Naive B cell (primary cell): ENCODE data around the gene CSMD2. TPM values are rescaled to one million over a fixed set of nuclear protein-coding genes. Genes with fewer than 3 reads are reported as not detected.
"Not testable (repeated sequence)": the region's sequence is repeated elsewhere in the genome, so short reads cannot be mapped to it uniquely, and the experiment has no call there.

Source experiments
- ATAC-seq, 2 donors: fragments of 150-1000 bp; cut with Tn5 transposase; 2 replicates each; pipeline ENCODE4 v1.10.0; 2021; ENCODE audit warnings: low read depth in 2 of 2, mild to moderate bottlenecking in 2 of 2, moderate library complexity in 2 of 2
- DNase-seq: peaks from one replicate; pipeline ENCODE4 v3.0.0; 2022
- H3K27ac Mint-ChIP-seq, 6 donors: one replicate each; pipeline ENCODE4 v1.8.0; 2020 to 2022; ENCODE audit warnings: mild to moderate bottlenecking in 6 of 6, mixed read lengths in 6 of 6, moderate library complexity in 5 of 6, inconsistent platforms in 2 of 6
- H3K27me3 Mint-ChIP-seq, 3 donors: one replicate each; pipeline ENCODE4 v1.8.0; 2021 to 2022; ENCODE audit warnings: mixed read lengths in 3 of 3, mild to moderate bottlenecking in 1 of 3
- H3K36me3 Mint-ChIP-seq, 2 donors: one replicate each; pipeline ENCODE4 v1.8.0; 2020 to 2022; ENCODE audit warnings: mixed read lengths in 2 of 2, inconsistent platforms in 1 of 2, mild to moderate bottlenecking in 1 of 2
- H3K4me1 Mint-ChIP-seq, 3 donors: one replicate each; pipeline ENCODE4 v1.8.0; 2020 to 2022; ENCODE audit warnings: mixed read lengths in 3 of 3, inconsistent platforms in 1 of 3, mild to moderate bottlenecking in 1 of 3, moderate library complexity in 1 of 3
- H3K4me3 Mint-ChIP-seq, 8 donors: one replicate each; pipeline ENCODE4 v1.8.0; 2020 to 2022; ENCODE audit warnings: mild to moderate bottlenecking in 8 of 8, mixed read lengths in 8 of 8, moderate library complexity in 8 of 8, inconsistent platforms in 2 of 8
- H3K9me3 Mint-ChIP-seq, 7 donors: one replicate each; pipeline ENCODE4 v1.8.0; 2020 to 2022; ENCODE audit warnings: mixed read lengths in 7 of 7, mild to moderate bottlenecking in 5 of 7, inconsistent platforms in 2 of 7, moderate library complexity in 1 of 7
- polyA plus RNA-seq, 6 donors: library from polyadenylated mRNA; unstranded; fragments of 300-500 nt; fragmentation: Illumina TruSeq; gene quantifications; one replicate each; pipeline ENCODE4 v1.2.3, GENCODE V29; 2021; ENCODE audit warnings: low read depth in 6 of 6

CSMD2 gene
- polyA plus RNA-seq, 6 donors from 2014 or later: not detected

GRCh38 chr1:33516891-33517567, 648.0 kb downstream of the CSMD2 start:
- Mint-ChIP-seq H3K27me3 (peaks cover 9 to 60% (median 41%) of the 10 kb centered on the region in 3 donors), H3K9me3 (peaks cover 0 to 3% (median 0%) of the 10 kb centered on the region in 7 donors), H3K36me3 (no peaks in the 10 kb centered on the region)

DNA sequence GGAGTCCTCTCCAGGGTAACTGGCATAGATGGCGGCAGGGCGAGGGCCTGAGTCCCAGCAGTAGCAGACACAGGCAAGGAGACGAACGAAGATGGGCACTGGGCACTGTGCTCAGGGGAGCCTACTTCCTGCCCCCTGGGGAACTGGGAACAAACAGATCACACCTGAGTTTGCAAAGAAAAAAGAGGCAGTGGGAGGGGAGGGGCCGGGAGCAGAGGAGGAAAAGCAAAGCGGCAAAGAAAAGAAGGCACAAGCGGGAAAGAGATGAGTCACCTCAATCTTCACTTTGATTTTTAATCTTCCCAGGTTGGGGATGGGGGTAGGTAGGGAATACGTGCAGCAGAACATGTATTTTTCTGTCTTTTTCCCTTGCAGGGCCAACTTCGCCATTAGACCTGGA, 648.6 kb downstream of the CSMD2 start:
- H3K27ac Mint-ChIP-seq: no peak overlapping the region
- ATAC-seq (no peak), DNase-seq (no peak)
- H3K4me3 Mint-ChIP-seq: no peak overlapping the region
- H3K4me1 Mint-ChIP-seq: no peaks in the 10 kb centered on the region
- H3K9me3 Mint-ChIP-seq: peaks cover 0 to 3% (median 0%) of the 10 kb centered on the region in 7 donors
- peaks cover 9 to 56% (median 35%) of the 10 kb centered on the region in 3 donors for H3K27me3 Mint-ChIP-seq
- no peaks in the 10 kb centered on the region for H3K36me3 Mint-ChIP-seq

More at GRCh38 chr1:33516891-33517567, 648.0 kb downstream of the CSMD2 start:
- H3K4me1 Mint-ChIP-seq: no peaks in the 10 kb centered on the region
- no peak overlapping the region for H3K27ac Mint-ChIP-seq
- H3K4me3 Mint-ChIP-seq: no peak overlapping the region
- ATAC-seq (no peak), DNase-seq (no peak)

- H3K9me3 Mint-ChIP-seq: peaks cover 0 to 3% (median 0%) of the 10 kb centered on the region in 7 donors
- ATAC-seq: no peak
- H3K36me3 Mint-ChIP-seq: no peaks in the 10 kb centered on the region
- peaks cover 9 to 54% (median 34%) of the 10 kb centered on the region in 3 donors for H3K27me3 Mint-ChIP-seq
- peak overlapping the region in 1 of 8 donors; percentile 42 for H3K4me3 Mint-ChIP-seq
- no peak for DNase-seq
- no peaks in the 10 kb centered on the region for H3K4me1 Mint-ChIP-seq
- no peak overlapping the region for H3K27ac Mint-ChIP-seq
These were observed 649.4 kb downstream of the CSMD2 start for GRCh38 chr1:33515607-33516006.

- Mint-ChIP-seq H3K27me3 (peaks cover 9 to 54% (median 34%) of the 10 kb centered on the region in 3 donors), H3K36me3 (no peaks in the 10 kb centered on the region), H3K4me3 (no peak overlapping the region), H3K4me1 (no peaks in the 10 kb centered on the region), H3K9me3 (peaks cover 0 to 6% (median 0%) of the 10 kb centered on the region in 7 donors), H3K27ac (no peak overlapping the region)
- DNase-seq: no peak
- ATAC-seq: no peak
These were observed 649.9 kb downstream of the CSMD2 start for GRCh38 chr1:33515112-33515511.

GRCh38 chr1:33512226-33513011, 652.6 kb downstream of the CSMD2 start:
- no peaks in the 10 kb centered on the region for H3K4me1 Mint-ChIP-seq
- H3K4me3 Mint-ChIP-seq: no peak overlapping the region
- ATAC-seq (no peak), DNase-seq (no peak)
- no peaks in the 10 kb centered on the region for H3K36me3 Mint-ChIP-seq
- peaks cover 5 to 46% (median 27%) of the 10 kb centered on the region in 3 donors for H3K27me3 Mint-ChIP-seq
- peak overlapping the region in 1 of 6 donors; percentile 33 for H3K27ac Mint-ChIP-seq
- H3K9me3 Mint-ChIP-seq: peaks cover 0 to 6% (median 0%) of the 10 kb centered on the region in 7 donors

DNA sequence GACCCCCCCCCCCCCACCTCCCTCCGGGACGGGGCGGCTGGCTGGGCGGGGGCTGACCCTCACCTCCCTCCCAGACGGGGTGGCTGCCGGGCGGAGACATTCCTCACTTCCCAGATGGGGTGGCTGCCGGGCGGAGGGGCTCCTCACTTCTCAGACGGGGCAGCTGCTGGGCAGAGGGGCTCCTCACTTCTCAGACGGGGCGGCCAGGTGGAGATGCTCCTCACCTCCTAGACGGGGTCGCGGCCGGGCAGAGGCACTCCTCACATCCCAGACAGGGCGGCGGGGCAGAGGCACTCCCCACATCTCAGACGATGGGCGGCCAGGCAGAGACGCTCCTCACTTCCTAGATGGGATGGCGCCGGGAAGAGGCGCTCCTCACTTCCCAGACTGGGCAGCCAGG, 655.8 kb downstream of the CSMD2 start:
- ATAC-seq, H3K4me1 Mint-ChIP-seq, H3K4me3 Mint-ChIP-seq, H3K36me3 Mint-ChIP-seq, H3K27ac Mint-ChIP-seq, H3K9me3 Mint-ChIP-seq, DNase-seq: not testable (repeated sequence)
- peaks cover 0 to 31% (median 5%) of the 10 kb centered on the region in 3 donors for H3K27me3 Mint-ChIP-seq

- peaks cover 0 to 22% (median under 1%) of the 10 kb centered on the region in 3 donors for H3K27me3 Mint-ChIP-seq
- H3K4me3 Mint-ChIP-seq: no peak overlapping the region
- H3K4me1 Mint-ChIP-seq: no peaks in the 10 kb centered on the region
- DNase-seq: no peak
- peaks cover 0 to 6% (median 0%) of the 10 kb centered on the region in 7 donors for H3K9me3 Mint-ChIP-seq
- no peaks in the 10 kb centered on the region for H3K36me3 Mint-ChIP-seq
- no peak for ATAC-seq
- H3K27ac Mint-ChIP-seq: no peak overlapping the region
These were observed 656.9 kb downstream of the CSMD2 start for GRCh38 chr1:33508151-33508550.

GRCh38 chr1:33507661-33508060, 657.4 kb downstream of the CSMD2 start:
- Mint-ChIP-seq H3K4me3 (no peak overlapping the region), H3K27me3 (peaks cover 0 to 21% (median 0%) of the 10 kb centered on the region in 3 donors), H3K36me3 (no peaks in the 10 kb centered on the region), H3K27ac (no peak overlapping the region), H3K4me1 (no peaks in the 10 kb centered on the region), H3K9me3 (peaks cover 0 to 6% (median 0%) of the 10 kb centered on the region in 7 donors)
- DNase-seq (no peak), ATAC-seq (no peak)

DNA sequence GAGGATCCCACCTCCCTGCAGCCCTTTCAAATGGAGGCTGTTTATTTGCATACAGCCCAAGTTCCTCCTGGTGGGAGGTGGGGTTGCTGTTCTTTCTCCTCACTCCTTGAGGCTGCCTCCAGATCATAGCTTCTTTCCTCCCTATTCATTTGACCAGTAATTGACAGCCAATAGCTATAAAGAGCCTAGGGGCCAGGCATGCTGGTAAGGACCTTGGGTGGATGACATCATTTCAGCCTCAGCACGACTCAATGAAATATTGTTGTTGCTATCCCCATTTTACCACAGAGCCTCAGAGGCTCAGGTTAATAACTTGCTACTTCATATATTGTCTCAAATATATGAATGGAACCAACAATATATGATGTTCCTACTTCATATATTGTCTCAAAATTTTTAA, 661.5 kb downstream of the CSMD2 start:
- H3K27ac Mint-ChIP-seq: no peak overlapping the region
- H3K27me3 Mint-ChIP-seq: peaks cover 0 to 16% (median 0%) of the 10 kb centered on the region in 3 donors
- no peak for DNase-seq
- H3K4me3 Mint-ChIP-seq: no peak overlapping the region
- no peak for ATAC-seq
- no peaks in the 10 kb centered on the region for H3K36me3 Mint-ChIP-seq
- H3K9me3 Mint-ChIP-seq: peaks cover 0 to 5% (median 0%) of the 10 kb centered on the region in 7 donors
- H3K4me1 Mint-ChIP-seq: peaks cover 4 to 14% (median 7%) of the 10 kb centered on the region in 3 donors

DNA sequence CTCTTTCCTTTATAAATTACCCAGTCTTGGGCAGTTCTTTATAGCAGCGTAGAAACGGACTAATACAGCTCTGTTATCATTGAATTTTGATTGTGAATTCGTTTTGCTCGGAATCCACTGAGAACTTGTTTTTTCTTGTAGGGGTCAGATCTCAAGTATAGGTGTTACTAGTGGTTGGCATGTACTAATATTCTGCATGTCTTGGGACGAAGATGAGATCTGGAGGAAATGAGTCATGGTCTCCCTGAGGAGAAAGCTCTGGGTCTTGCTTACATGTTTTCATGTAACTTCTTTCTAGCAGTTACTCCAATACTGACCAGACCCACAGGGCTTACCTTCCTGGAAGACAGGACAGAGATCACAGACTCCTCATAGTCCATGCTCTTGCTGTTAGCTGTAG, 662.3 kb downstream of the CSMD2 start:
- Mint-ChIP-seq H3K36me3 (no peaks in the 10 kb centered on the region), H3K9me3 (peaks cover 0 to 6% (median 4%) of the 10 kb centered on the region in 7 donors), H3K4me3 (no peak overlapping the region), H3K27ac (no peak overlapping the region), H3K27me3 (peaks cover 0 to 9% (median 0%) of the 10 kb centered on the region in 3 donors), H3K4me1 (peaks cover 4 to 14% (median 7%) of the 10 kb centered on the region in 3 donors)
- no peak for ATAC-seq
- DNase-seq: no peak

DNA sequence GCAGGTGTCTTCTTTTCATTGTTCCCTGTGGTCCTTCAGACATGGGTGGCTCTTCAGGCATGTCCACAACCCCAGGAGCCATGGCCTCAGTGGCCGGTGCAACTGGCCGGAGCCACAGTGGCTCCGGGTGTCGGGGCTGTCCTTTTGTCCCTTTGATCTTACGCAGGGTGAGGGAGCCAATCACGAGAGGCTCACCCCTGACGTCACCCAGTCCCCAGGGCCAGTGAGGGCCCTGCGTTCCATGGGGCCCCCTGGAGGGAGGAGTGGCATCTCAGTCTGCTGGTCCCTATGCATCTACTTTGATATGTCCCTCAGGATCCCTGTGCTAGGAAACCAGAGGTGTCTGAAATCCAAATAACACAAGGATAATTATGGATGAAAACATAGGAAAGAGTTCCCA, 663.3 kb downstream of the CSMD2 start:
- no peaks in the 10 kb centered on the region for H3K27me3 Mint-ChIP-seq
- peaks cover 6 to 14% (median 10%) of the 10 kb centered on the region in 7 donors for H3K9me3 Mint-ChIP-seq
- peaks cover 4 to 14% (median 7%) of the 10 kb centered on the region in 3 donors for H3K4me1 Mint-ChIP-seq
- no peak for DNase-seq
- no peak overlapping the region for H3K4me3 Mint-ChIP-seq
- ATAC-seq: no peak
- peaks cover 0 to 8% of the 10 kb centered on the region in 2 donors for H3K36me3 Mint-ChIP-seq
- peak overlapping the region in 1 of 6 donors; percentile 8 for H3K27ac Mint-ChIP-seq

DNA sequence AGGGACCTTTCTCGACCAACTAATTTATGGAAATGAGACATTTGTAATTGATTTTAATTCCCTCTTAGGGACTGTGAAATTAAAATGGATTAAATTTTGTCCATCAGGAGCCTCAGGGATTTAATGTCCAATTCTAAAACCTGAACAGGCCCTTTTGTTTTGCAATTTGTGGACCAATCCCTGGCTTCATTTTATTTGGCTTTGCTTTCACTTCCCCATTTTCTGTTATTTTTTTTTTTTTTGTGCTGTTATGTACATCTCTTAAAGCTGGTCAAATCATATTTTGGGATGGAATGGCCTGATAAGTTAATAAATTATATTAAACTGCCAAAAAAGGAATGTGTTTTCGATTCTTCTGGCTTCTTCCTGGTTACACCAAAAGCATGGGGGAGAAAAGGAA, 663.7 kb downstream of the CSMD2 start:
- Mint-ChIP-seq H3K4me1 (peaks cover 4 to 14% (median 7%) of the 10 kb centered on the region in 3 donors), H3K27me3 (no peaks in the 10 kb centered on the region), H3K9me3 (peaks cover 6 to 17% (median 13%) of the 10 kb centered on the region in 7 donors), H3K27ac (peak overlapping the region in 1 of 6 donors; percentile 8), H3K36me3 (peaks cover 0 to 8% of the 10 kb centered on the region in 2 donors), H3K4me3 (no peak overlapping the region)
- ATAC-seq (no peak), DNase-seq (no peak)

DNA sequence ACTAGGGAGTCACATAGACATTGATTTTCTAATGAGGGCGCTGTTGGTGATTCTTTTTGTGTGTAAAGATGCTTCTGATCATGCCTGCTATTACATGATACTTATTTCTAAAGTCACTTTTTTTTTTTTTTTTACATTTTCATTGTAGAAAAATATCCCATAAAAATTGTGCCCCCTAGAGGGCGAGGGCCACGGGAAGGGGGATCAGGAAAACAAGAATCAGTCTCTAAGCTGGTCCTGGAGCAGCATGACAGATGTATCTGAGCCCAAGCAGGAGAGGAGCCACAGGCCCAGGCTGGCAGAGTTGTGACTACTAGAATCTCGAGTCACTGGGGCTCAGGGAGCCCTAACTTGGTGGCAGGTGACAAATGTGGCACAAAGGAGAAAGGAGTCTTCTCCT, 664.5 kb downstream of the CSMD2 start:
- Mint-ChIP-seq H3K36me3 (peaks cover 0 to 9% of the 10 kb centered on the region in 2 donors), H3K4me1 (peaks cover 4 to 14% (median 7%) of the 10 kb centered on the region in 3 donors), H3K27ac (no peak overlapping the region), H3K4me3 (no peak overlapping the region), H3K27me3 (no peaks in the 10 kb centered on the region), H3K9me3 (peaks cover 7 to 25% (median 18%) of the 10 kb centered on the region in 7 donors)
- ATAC-seq: no peak
- no peak for DNase-seq
